HepG2 (cell line): ENCODE results near the gene SLC2A6. TPM values are rescaled to one million over a fixed set of nuclear protein-coding genes. Genes with fewer than 3 reads are reported as not detected.
A peak's percentile ranks its signal among the peaks of the same experiment; 100 is the strongest.

ENCODE experiments used
- DMTF1 ChIP-seq: sonication (generic); formaldehyde crosslinking; IDR thresholded peaks from 2 replicates; pipeline ENCODE4 v1.4.0; 2020; ENCODE audit warnings: mild to moderate bottlenecking, missing genetic modification reagents
- EZH2 ChIP-seq: conservative IDR thresholded peaks from 2 replicates; pipeline ENCODE4 v1.6.1; 2012; ENCODE audit warnings: mild to moderate bottlenecking, low read depth, low read length, moderate library complexity
- MED13 ChIP-seq: sonication (generic); formaldehyde crosslinking; IDR thresholded peaks from 2 replicates; pipeline ENCODE4 v1.5.0; 2020; ENCODE audit warnings: missing genetic modification reagents
- POGK ChIP-seq: sonication (generic); formaldehyde crosslinking; conservative IDR thresholded peaks from 2 replicates; pipeline ENCODE4 v1.8.0; 2022; ENCODE audit warnings: mild to moderate bottlenecking, moderate library complexity, missing genetic modification reagents
- RBM39 ChIP-seq: fragments of 200-400 bp; formaldehyde crosslinking; IDR thresholded peaks from one replicate; pipeline ENCODE4 v1.6.1; 2018; ENCODE audit warnings: antibody characterized with exemption, mild to moderate bottlenecking, low read depth, low read length; ENCODE audit not compliant: poor library complexity, severe bottlenecking
- RNF2 ChIP-seq: fragments of 450-650 bp; conservative IDR thresholded peaks from 2 replicates; pipeline ENCODE4 v1.6.1; 2016; ENCODE audit warnings: low read depth
- SALL2 ChIP-seq: sonication (generic); formaldehyde crosslinking; IDR thresholded peaks from 2 replicates; pipeline ENCODE4 v1.8.1; 2023; ENCODE audit warnings: mild to moderate bottlenecking, missing genetic modification reagents, inconsistent platforms
- SMAD9 ChIP-seq: sonication (generic); formaldehyde crosslinking; IDR thresholded peaks from 2 replicates; pipeline ENCODE4 v1.5.1; 2020; ENCODE audit warnings: mild to moderate bottlenecking, missing genetic modification reagents
- SP1 ChIP-seq, 2 experiments: fragments of 450-650 bp in 1 of 2; sonication (generic) in 1 of 2; formaldehyde crosslinking in 1 of 2; IDR thresholded peaks; 2 replicates each; pipeline versions ENCODE4 v1.4.0 to v1.6.1; 2016 to 2020; ENCODE audit warnings: missing genetic modification reagents in 1 of 2
- ZBED4 ChIP-seq: sonication (generic); formaldehyde crosslinking; IDR thresholded peaks from 2 replicates; pipeline ENCODE4 v1.4.0; 2020; ENCODE audit warnings: missing genetic modification reagents, borderline replicate concordance
- ZFP37 ChIP-seq: sonication (generic); formaldehyde crosslinking; IDR thresholded peaks from 2 replicates; pipeline ENCODE4 v1.4.0; 2020; ENCODE audit warnings: missing genetic modification reagents, borderline replicate concordance
- ZNF18 ChIP-seq: sonication (generic); formaldehyde crosslinking; IDR thresholded peaks from 2 replicates; pipeline ENCODE4 v1.8.0; 2022; ENCODE audit warnings: mild to moderate bottlenecking, missing genetic modification reagents; ENCODE audit not compliant: insufficient replicate concordance
- ZNF414 ChIP-seq: sonication (generic); formaldehyde crosslinking; IDR thresholded peaks from 2 replicates; pipeline ENCODE4 v1.5.0; 2020; ENCODE audit warnings: missing genetic modification reagents
- ZNF430 ChIP-seq: sonication (generic); formaldehyde crosslinking; IDR thresholded peaks from 2 replicates; pipeline ENCODE4 v1.9.0; 2021; ENCODE audit warnings: mild to moderate bottlenecking, missing genetic modification reagents
- ZNF619 ChIP-seq: sonication (generic); formaldehyde crosslinking; IDR thresholded peaks from 2 replicates; pipeline ENCODE4 v1.4.0; 2020; ENCODE audit warnings: mild to moderate bottlenecking, missing genetic modification reagents
- ZNF761 ChIP-seq: sonication (generic); formaldehyde crosslinking; conservative IDR thresholded peaks from 2 replicates; pipeline ENCODE4 v1.4.0; 2020; ENCODE audit warnings: mild to moderate bottlenecking, missing genetic modification reagents
- ZNF83 ChIP-seq: sonication (generic); formaldehyde crosslinking; IDR thresholded peaks from 2 replicates; pipeline ENCODE4 v1.4.0; 2020; ENCODE audit warnings: missing genetic modification reagents, mild to moderate bottlenecking, borderline replicate concordance
- ZNF883 ChIP-seq: sonication (generic); formaldehyde crosslinking; IDR thresholded peaks from 2 replicates; pipeline ENCODE4 v1.5.1; 2020; ENCODE audit warnings: mild to moderate bottlenecking, missing genetic modification reagents; ENCODE audit errors: not compliant biosample characterization
- ZNF891 ChIP-seq: sonication (generic); formaldehyde crosslinking; IDR thresholded peaks from 2 replicates; pipeline ENCODE4 v1.5.0; 2020; ENCODE audit warnings: mild to moderate bottlenecking, missing genetic modification reagents
- polyA plus RNA-seq, 8 experiments: library from polyadenylated mRNA; depleted of rRNA in 3 of 8; stranded (reverse) in 7 of 8; unstranded in 1 of 8; fragments of >200 nt; fragmentation: Illumina TruSeq in 4 of 8; extraction: Trizol in 4 of 8; gene quantifications; 2 replicates each; pipeline versions ENCODE4 v1.2.1 to v1.2.3, GENCODE V29; 2011 to 2016; ENCODE audit warnings: low read depth in 4 of 8, missing spikeins in 1 of 8, mixed read lengths in 1 of 8; ENCODE audit not compliant: insufficient read depth in 1 of 8
- total RNA-seq, 5 experiments: library from RNA; depleted of rRNA; stranded (reverse); fragments of >200 nt; fragmentation: Illumina TruSeq; extraction: Trizol; gene quantifications; 2 replicates each; pipeline ENCODE4 v1.2.3, GENCODE V29; 2016; ENCODE audit warnings: low read depth in 1 of 5

SLC2A6 gene
- total and polyA plus RNA-seq, 2 of the 13 experiments (the other 11 are each of a cell fraction or from before 2014, with no cell fraction given): 4.1 to 15.0 TPM

GRCh38 chr9:133506653-133507038 lies 27.7 kb upstream of the SLC2A6 start (continued):
- no peak; the same call in 1 of the 2 replicates for TF ChIP-seq ZNF414 (CRISPR knock-in tag)
- no peak for TF ChIP-seq ZNF619 (CRISPR knock-in tag)
- peak; percentile 82 for TF ChIP-seq SALL2
- peak; percentile 90; the same call in 1 of the 2 replicates for TF ChIP-seq ZFP37 (CRISPR knock-in tag)
- no peak for TF ChIP-seq EZH2
- no peak for TF ChIP-seq RBM39
- TF ChIP-seq RNF2: no peak; the same call in none of the 2 replicates
- TF ChIP-seq ZNF761 (CRISPR knock-in tag): no peak
- TF ChIP-seq ZBED4: peak; percentile 84
- TF ChIP-seq ZNF891 (CRISPR knock-in tag): peak; percentile 73; the same call in 1 of the 2 replicates
- no peak for TF ChIP-seq ZNF18 (CRISPR knock-in tag)
- TF ChIP-seq SP1 (IDR thresholded peaks at IDR 0.05): no peak
- peak; percentile 45; the same call in 1 of the 2 replicates for TF ChIP-seq SP1 (CRISPR knock-in tag; IDR thresholded peaks at IDR 0.05)
- no peak for TF ChIP-seq ZNF883 (CRISPR knock-in tag)
- no peak for TF ChIP-seq SMAD9
- TF ChIP-seq DMTF1 (CRISPR knock-in tag): no peak
- TF ChIP-seq MED13 (CRISPR knock-in tag): peak; percentile 80; the same call in 1 of the 2 replicates
- no peak; the same call in 1 of the 2 replicates for TF ChIP-seq ZNF430 (CRISPR knock-in tag)
- TF ChIP-seq ZNF83 (CRISPR knock-in tag): no peak
- TF ChIP-seq POGK (CRISPR knock-in tag): peak; percentile 86
